IMR-90 (cell line): Measurements from ENCODE around the gene ALG6. TPM values are rescaled to one million over a fixed set of nuclear protein-coding genes. Genes with fewer than 3 reads are reported as not detected.

Experiments
- ATAC-seq: fragments of 200-7000 bp; cut with Tn5 transposase; 2 replicates; pipeline ENCODE4 v1.9.1; 2020; ENCODE audit warnings: low read depth, mild to moderate bottlenecking, moderate library complexity
- BruUV-seq: library from RNA; stranded (reverse); fragments of 400-500 nt; replicated peaks from 2 replicates; lab custom pipeline; 2021; lab: Mats Ljungman, UMichigan
- CTCF ChIA-PET: fragments of 300-600 bp; formaldehyde crosslinking; extraction: SDS; loops from one replicate; lab custom pipeline; 2021; ENCODE audit warnings: antibody characterized with exemption; lab: Yijun Ruan, JAX
- POLR2A ChIA-PET: fragments of 300-600 bp; sonication (Branson Sonifier 250); formaldehyde crosslinking; loops from one replicate; lab custom pipeline; 2022; ENCODE audit warnings: antibody characterized with exemption; ENCODE audit not compliant: unreplicated experiment; lab: Charles Lee
- DNase-seq: peaks from one replicate; pipeline ENCODE4 v3.0.0; 2013
- H2AFZ ChIP-seq: replicated peaks from 2 replicates; pipeline ENCODE3; 2013; ENCODE audit warnings: low read length, mild to moderate bottlenecking; ENCODE audit not compliant: poor library complexity
- H2AK5ac ChIP-seq: 2 replicates; pipeline ENCODE4 v1.6.1; 2013; ENCODE audit warnings: low read depth, low read length, inconsistent platforms
- H2AK9ac ChIP-seq: replicated peaks from 2 replicates; pipeline ENCODE3; 2013; ENCODE audit warnings: mild to moderate bottlenecking, low read depth, low read length, moderate library complexity; ENCODE audit not compliant: poor library complexity
- H2BK120ac ChIP-seq: 2 replicates; pipeline ENCODE4 v1.6.1; 2013; ENCODE audit warnings: low read depth, low read length, inconsistent platforms
- H2BK15ac ChIP-seq: 3 replicates; pipeline ENCODE4 v1.6.1; 2013; ENCODE audit warnings: low read depth, low read length, inconsistent platforms
- H2BK20ac ChIP-seq: 2 replicates; pipeline ENCODE4 v1.6.1; 2013; ENCODE audit warnings: low read depth, mild to moderate bottlenecking, inconsistent platforms, low read length, moderate library complexity
- H2BK5ac ChIP-seq: 2 replicates; pipeline ENCODE4 v1.6.1; 2013; ENCODE audit warnings: mild to moderate bottlenecking, low read depth, low read length, inconsistent platforms; ENCODE audit not compliant: poor library complexity, severe bottlenecking
- H3K14ac ChIP-seq: replicated peaks from 2 replicates; pipeline ENCODE4 v1.6.1; 2013; ENCODE audit warnings: low read depth, low read length, inconsistent platforms
- H3K18ac ChIP-seq: 2 replicates; pipeline ENCODE4 v1.6.1; 2013; ENCODE audit warnings: low read depth, low read length, control low read depth
- H3K23ac ChIP-seq: 2 replicates; pipeline ENCODE4 v1.6.1; 2013; ENCODE audit warnings: low read depth, low read length, inconsistent platforms
- H3K27ac ChIP-seq: 2 replicates; pipeline ENCODE4 v1.5.1; 2013; ENCODE audit warnings: mild to moderate bottlenecking, control low read depth, low read length; ENCODE audit not compliant: insufficient read depth
- H3K27me3 ChIP-seq: 2 replicates; pipeline ENCODE4 v1.6.1; 2013; ENCODE audit warnings: low read length; ENCODE audit not compliant: control insufficient read depth, insufficient read depth
- H3K36me3 ChIP-seq: 2 replicates; pipeline ENCODE4 v1.6.1; 2013; ENCODE audit warnings: low read length, mixed read lengths; ENCODE audit not compliant: control insufficient read depth, insufficient read depth
- H3K4ac ChIP-seq: 2 replicates; pipeline ENCODE4 v1.6.1; 2013; ENCODE audit warnings: low read depth, low read length, inconsistent platforms
- H3K4me1 ChIP-seq: 2 replicates; pipeline ENCODE4 v1.6.1; 2013; ENCODE audit warnings: low read length, mixed read lengths; ENCODE audit not compliant: control insufficient read depth, insufficient read depth
- H3K4me2 ChIP-seq: 2 replicates; pipeline ENCODE4 v1.6.1; 2013; ENCODE audit warnings: low read depth, mild to moderate bottlenecking, control low read depth, low read length, moderate library complexity
- H3K4me3 ChIP-seq: 2 replicates; pipeline ENCODE4 v1.5.1; 2013; ENCODE audit warnings: low read depth, mild to moderate bottlenecking, control low read depth, low read length, moderate library complexity; ENCODE audit not compliant: insufficient read depth
- H3K56ac ChIP-seq: 2 replicates; pipeline ENCODE4 v1.6.1; 2013; ENCODE audit warnings: low read length, inconsistent platforms; ENCODE audit not compliant: insufficient read depth; ENCODE audit errors: extremely low read depth
- H3K79me1 ChIP-seq, 2 experiments: 2 replicates each; pipeline ENCODE4 v1.6.1; 2013; ENCODE audit warnings: low read length in 2 of 2, inconsistent platforms in 1 of 2, low read depth in 1 of 2
- H3K9ac ChIP-seq: 2 replicates; pipeline ENCODE4 v1.6.1; 2013; ENCODE audit warnings: low read depth, low read length, control low read depth
- H3K9me1 ChIP-seq: 2 replicates; pipeline ENCODE4 v1.6.1; 2013; ENCODE audit warnings: low read length, inconsistent platforms; ENCODE audit not compliant: insufficient read depth
- H3K9me3 ChIP-seq: 2 replicates; pipeline ENCODE4 v1.6.1; 2013; ENCODE audit warnings: low read length; ENCODE audit not compliant: control insufficient read depth, insufficient read depth
- H4K20me1 ChIP-seq: 2 replicates; pipeline ENCODE4 v1.6.1; 2013; ENCODE audit warnings: low read length, inconsistent platforms; ENCODE audit not compliant: insufficient read depth
- H4K5ac ChIP-seq: 2 replicates; pipeline ENCODE4 v1.6.1; 2013; ENCODE audit warnings: mild to moderate bottlenecking, low read depth, low read length, control low read depth
- H4K8ac ChIP-seq, 2 experiments: 2 replicates each; pipeline ENCODE4 v1.6.1; 2013; ENCODE audit warnings: low read depth in 2 of 2, low read length in 2 of 2, control low read depth in 1 of 2, inconsistent platforms in 1 of 2
- H4K91ac ChIP-seq: 2 replicates; pipeline ENCODE4 v1.6.1; 2013; ENCODE audit warnings: low read depth, low read length, inconsistent platforms; ENCODE audit not compliant: insufficient read depth
- BHLHE40 ChIP-seq: fragments of 150-350 bp; IDR thresholded peaks from 2 replicates; pipeline ENCODE4 v1.6.1; 2016; ENCODE audit warnings: mild to moderate bottlenecking, low read depth, low read length
- CEBPB ChIP-seq: IDR thresholded peaks from 2 replicates; pipeline ENCODE4 v1.6.1; 2012; ENCODE audit warnings: low read depth, low read length, improper control_type of control experiment
- CHD1 ChIP-seq: IDR thresholded peaks from 2 replicates; pipeline ENCODE4 v1.6.1; 2012; ENCODE audit warnings: low read depth, low read length, improper control_type of control experiment
- MAFK ChIP-seq: IDR thresholded peaks from 2 replicates; pipeline ENCODE4 v1.6.1; 2012; ENCODE audit warnings: low read depth, low read length, improper control_type of control experiment
- NFE2L2 ChIP-seq: fragments of 150-350 bp; IDR thresholded peaks from 2 replicates; pipeline ENCODE4 v1.6.1; 2016; ENCODE audit warnings: low read depth, mild to moderate bottlenecking, low read length
- RAD21 ChIP-seq: IDR thresholded peaks from 2 replicates; pipeline ENCODE4 v1.6.1; 2012; ENCODE audit warnings: low read length, improper control_type of control experiment
- RCOR1 ChIP-seq: IDR thresholded peaks from 2 replicates; pipeline ENCODE4 v1.6.1; 2012; ENCODE audit warnings: mild to moderate bottlenecking, low read length, improper control_type of control experiment; ENCODE audit not compliant: insufficient replicate concordance
- RFX5 ChIP-seq: IDR thresholded peaks from 2 replicates; pipeline ENCODE4 v1.8.0; 2012; ENCODE audit warnings: low read depth, mild to moderate bottlenecking, low read length, moderate library complexity
- SMC3 ChIP-seq: fragments of 150-350 bp; IDR thresholded peaks from 2 replicates; pipeline ENCODE4 v1.6.1; 2016; ENCODE audit warnings: low read depth, mild to moderate bottlenecking, antibody characterized with exemption, low read length, moderate library complexity
- USF2 ChIP-seq: fragments of 150-350 bp; IDR thresholded peaks from 2 replicates; pipeline ENCODE4 v1.6.1; 2017; ENCODE audit warnings: mild to moderate bottlenecking, antibody characterized with exemption, low read length, low read depth
- WGBS, 2 experiments: methylation state at CpG; one replicate each; pipeline versions ENCODE4 v1.1.5 to v1.1.7; 2013; ENCODE audit warnings: missing lambda C conversion rate in 2 of 2; ENCODE audit not compliant: insufficient read length in 1 of 2; ENCODE audit errors: extremely low coverage in 2 of 2; 5-methylcytosine and 5-hydroxymethylcytosine counted together
- dilution Hi-C: fragments of 300-500 bp; cut with HindIII; formaldehyde crosslinking; loops from one replicate; pipeline ENCODE4 v1.14.3; 2018; ENCODE audit warnings: low sequenced_read_pairs; ENCODE audit not compliant: unreplicated experiment
- in situ Hi-C: fragments of 300-500 bp; cut with MboI; formaldehyde crosslinking; loops from 3 replicates; pipeline ENCODE4 v1.14.3; 2019; ENCODE audit warnings: low sequenced_read_pairs, inconsistent platforms, mixed read lengths
- intact Hi-C: fragments of 100-400 bp; cut with micrococcal nuclease; formaldehyde crosslinking; loops from 2 replicates; pipeline ENCODE4 v1.10.0; 2022
- polyA plus RNA-seq, 3 experiments: library from polyadenylated mRNA; depleted of rRNA; stranded (reverse); fragments of >200 nt; gene quantifications; 2 replicates each; pipeline ENCODE4 v1.2.3, GENCODE V29; 2012; ENCODE audit warnings: low replicate concordance in 1 of 3
- total RNA-seq: library from RNA; depleted of rRNA; stranded (reverse); fragments of >200 nt; gene quantifications from 2 replicates; pipeline ENCODE4 v1.2.3, GENCODE V29; 2012
- TF ChIP-seq, protein P1 (sequence below): fragments of 150-350 bp; IDR thresholded peaks from 2 replicates; pipeline ENCODE4 v1.6.1; 2016; ENCODE audit warnings: low read depth, mild to moderate bottlenecking, low read length, moderate library complexity, borderline replicate concordance

The ALG6 gene
- total and polyA plus RNA-seq, 2 of the 4 experiments (the other 2 are of a cell fraction) = 4.8 to 6.5 TPM

DNA sequence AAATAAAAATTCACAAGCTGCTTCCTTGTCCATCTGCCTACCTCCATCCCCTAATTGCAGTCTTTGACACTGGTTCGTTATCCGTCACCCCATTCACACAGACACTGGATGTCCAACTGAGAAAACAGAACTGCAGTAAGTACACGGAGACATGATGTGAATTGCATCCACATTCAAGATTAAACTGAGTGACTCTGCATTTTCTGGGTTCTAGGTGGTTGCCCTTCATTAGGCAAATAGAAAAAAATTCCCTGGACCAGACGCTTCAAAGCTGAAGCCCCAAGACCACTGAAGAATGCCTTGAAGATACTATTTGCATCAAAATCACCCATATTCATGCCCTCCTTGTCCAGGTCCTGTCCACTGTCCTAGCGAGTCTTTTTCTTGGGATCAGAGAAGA, 7.9 kb upstream of the ALG6 start:
- ATAC-seq (no peak), DNase-seq (no peak)
- no peak overlapping the region for H4K8ac ChIP-seq
- POLR2A ChIA-PET = no interaction called here
- no peaks in the 10 kb centered on the region for H3K9me3 ChIP-seq
- H4K5ac ChIP-seq = no peak overlapping the region
- H2AK9ac ChIP-seq = no peak overlapping the region
- H4K91ac ChIP-seq = no peak overlapping the region
- no peak overlapping the region for H3K14ac ChIP-seq
- H2BK15ac ChIP-seq = no peak overlapping the region
- H3K4ac ChIP-seq = no peak overlapping the region
- no peak overlapping the region for H3K23ac ChIP-seq
- H4K20me1 ChIP-seq = no peaks in the 10 kb centered on the region
- H3K9ac ChIP-seq = no peak overlapping the region
- in situ Hi-C loops (no loop called here), intact Hi-C loops (no loop called here), dilution Hi-C loops (no loop called here)
- H3K27me3 ChIP-seq = peaks cover 9% of the 10 kb centered on the region
- CTCF ChIA-PET = no interaction called here
- no peak overlapping the region for H2BK20ac ChIP-seq
- H2BK5ac ChIP-seq = no peak overlapping the region
- H3K36me3 ChIP-seq = no peaks in the 10 kb centered on the region
- H2BK120ac ChIP-seq = no peak overlapping the region
- WGBS, 2 experiments = no CpG with 5 or more reads among the region's 5 CpGs
- no peak overlapping the region for H3K4me3 ChIP-seq
- no peaks in the 10 kb centered on the region for H3K79me1 ChIP-seq
- no peak overlapping the region for H2AFZ ChIP-seq
- H3K4me2 ChIP-seq = no peak overlapping the region
- H2AK5ac ChIP-seq = no peak overlapping the region
- H3K18ac ChIP-seq = no peak overlapping the region
- H3K4me1 ChIP-seq = no peaks in the 10 kb centered on the region
- H3K9me1 ChIP-seq = no peaks in the 10 kb centered on the region
- TF ChIP-seq BHLHE40 (no peak), RCOR1 (no peak), SMC3 (no peak), RAD21 (no peak), CHD1 (no peak), CEBPB (no peak), RFX5 (no peak), USF2 (no peak), NFE2L2 (no peak), MAFK (no peak)
- TF ChIP-seq, protein P1, sequence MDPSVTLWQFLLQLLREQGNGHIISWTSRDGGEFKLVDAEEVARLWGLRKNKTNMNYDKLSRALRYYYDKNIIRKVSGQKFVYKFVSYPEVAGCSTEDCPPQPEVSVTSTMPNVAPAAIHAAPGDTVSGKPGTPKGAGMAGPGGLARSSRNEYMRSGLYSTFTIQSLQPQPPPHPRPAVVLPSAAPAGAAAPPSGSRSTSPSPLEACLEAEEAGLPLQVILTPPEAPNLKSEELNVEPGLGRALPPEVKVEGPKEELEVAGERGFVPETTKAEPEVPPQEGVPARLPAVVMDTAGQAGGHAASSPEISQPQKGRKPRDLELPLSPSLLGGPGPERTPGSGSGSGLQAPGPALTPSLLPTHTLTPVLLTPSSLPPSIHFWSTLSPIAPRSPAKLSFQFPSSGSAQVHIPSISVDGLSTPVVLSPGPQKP = no peak
- no peak overlapping the region for H3K56ac ChIP-seq
- H3K27ac ChIP-seq = no peak overlapping the region
- BruUV-seq = no TSS peak
